GM19043 (cell line): Measurements from ENCODE around the gene RSPO4.
"Not testable (repeated sequence)": the region's sequence is repeated elsewhere in the genome, so short reads cannot be mapped to it uniquely, and the experiment has no call there.

Source experiments
- ATAC-seq: cut with Tn5 transposase; IDR thresholded peaks from one replicate; pipeline ENCODE4 v1.9.1; 2021; ENCODE audit warnings: low read depth; ENCODE audit not compliant: unreplicated experiment

RSPO4 gene

DNA sequence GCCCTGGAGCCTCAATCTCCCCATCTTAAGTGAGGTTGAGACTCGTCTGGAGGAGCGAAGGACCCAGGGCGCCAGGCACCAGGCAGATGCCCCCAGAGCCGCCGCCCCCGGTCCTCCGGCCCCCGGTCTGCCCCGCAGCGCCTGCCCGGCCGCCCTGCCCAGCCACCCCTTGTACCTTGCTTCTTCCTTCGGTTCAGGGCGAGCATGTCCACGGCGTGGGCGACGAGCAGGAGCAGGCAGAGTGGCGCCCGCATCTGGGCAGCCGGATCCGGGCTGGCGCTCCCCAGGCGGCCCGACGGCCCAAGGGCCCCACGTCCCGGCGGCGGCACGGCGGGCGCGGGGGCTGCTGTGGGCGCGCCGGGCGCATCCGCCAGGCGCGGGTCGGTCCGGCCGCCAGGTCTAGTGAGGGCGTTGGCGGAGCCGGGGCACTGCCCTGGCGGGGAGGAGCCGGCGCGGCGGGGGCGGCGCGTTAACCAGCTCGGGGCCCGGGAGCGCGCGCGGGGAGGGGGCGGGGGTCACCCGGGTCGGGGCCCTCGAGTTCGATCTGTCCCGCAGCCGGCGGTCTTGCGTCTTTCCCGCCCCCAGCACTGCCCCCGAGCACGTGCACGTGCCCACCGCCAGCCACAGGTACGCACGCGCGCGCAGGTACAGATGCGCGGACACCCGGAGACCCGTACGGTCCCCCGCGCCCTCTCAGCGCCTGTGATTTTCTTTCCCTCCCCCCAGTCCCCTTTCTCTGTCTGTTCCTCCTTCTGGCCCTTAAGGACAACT is at the start of gene RSPO4:
RSPO4 (minus strand) TSS at position 401 of the 771 bp plus-strand sequence; CDS start at position 254, 147 bp downstream.
- no peak for ATAC-seq

GRCh38 chr20:1050440-1050839 is 48.3 kb upstream of the RSPO4 start:
- ATAC-seq: no peak

GRCh38 chr20:1045860-1046418 is 43.8 kb upstream of the RSPO4 start:
- ATAC-seq: no peak

DNA sequence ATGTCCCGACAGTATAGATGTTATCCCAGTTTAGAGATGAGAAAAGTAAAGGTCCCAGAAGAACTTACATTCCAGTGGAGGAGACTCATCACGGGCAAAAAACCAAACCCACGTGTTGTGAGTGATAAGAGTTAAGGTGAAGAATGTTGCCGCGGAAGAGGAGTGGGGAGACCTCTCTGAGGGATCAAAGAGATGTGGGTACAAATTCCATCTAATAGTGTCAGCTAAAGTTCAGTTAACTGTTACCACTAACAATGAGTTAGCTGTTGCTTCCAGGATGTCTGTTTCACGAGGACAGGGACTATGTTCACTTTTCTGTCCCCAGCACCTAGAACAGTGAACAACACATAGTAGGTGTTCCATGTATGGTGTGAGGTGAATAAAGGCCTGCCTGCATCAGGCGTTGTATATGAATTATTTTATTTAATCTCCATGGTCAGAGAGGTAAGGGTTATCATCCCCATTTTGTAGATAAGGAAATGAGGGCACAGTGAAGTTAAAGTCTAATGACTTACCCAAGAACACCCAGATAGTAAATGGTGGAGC is 39.8 kb upstream of the RSPO4 start:
- ATAC-seq: no peak

DNA sequence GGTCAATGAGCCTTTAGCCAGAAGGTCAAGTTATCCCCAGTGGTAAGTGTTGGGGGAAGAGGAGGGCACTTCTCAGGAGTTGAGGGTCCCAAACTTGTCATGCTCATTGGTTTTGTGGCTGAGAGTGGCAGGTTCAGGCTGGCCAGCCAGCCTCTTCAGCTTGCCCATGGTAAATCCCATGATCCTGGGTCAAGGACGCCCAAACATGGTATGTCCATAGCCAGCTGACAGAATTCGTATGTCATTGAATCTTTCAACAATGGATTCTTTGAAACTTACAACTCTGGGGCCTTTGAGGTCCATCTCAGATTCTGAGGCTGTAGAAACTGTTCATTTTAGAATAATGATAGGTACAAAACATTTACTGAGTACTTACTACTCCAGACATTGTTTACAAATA is 36.1 kb upstream of the RSPO4 start:
- ATAC-seq: no peak

DNA sequence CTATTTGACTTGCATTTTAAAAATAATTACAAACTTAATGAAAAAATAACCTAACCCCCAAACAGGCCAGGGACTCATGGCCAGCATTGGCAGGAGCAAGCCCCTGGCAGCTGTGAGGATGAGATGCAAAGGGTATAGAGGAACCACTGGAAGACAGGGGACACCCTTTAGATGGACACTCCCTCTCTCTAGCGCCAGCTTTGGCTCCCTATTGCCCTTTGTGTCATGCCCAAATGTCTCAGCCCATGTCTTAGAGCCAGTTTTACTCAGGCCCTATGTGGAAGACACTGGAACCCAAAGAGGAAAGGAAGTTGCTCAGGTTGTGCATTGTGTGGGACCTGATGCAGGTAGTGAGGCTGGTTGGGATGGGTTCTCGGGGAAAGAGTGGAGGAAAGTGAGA is 34.9 kb upstream of the RSPO4 start:
- no peak for ATAC-seq

DNA sequence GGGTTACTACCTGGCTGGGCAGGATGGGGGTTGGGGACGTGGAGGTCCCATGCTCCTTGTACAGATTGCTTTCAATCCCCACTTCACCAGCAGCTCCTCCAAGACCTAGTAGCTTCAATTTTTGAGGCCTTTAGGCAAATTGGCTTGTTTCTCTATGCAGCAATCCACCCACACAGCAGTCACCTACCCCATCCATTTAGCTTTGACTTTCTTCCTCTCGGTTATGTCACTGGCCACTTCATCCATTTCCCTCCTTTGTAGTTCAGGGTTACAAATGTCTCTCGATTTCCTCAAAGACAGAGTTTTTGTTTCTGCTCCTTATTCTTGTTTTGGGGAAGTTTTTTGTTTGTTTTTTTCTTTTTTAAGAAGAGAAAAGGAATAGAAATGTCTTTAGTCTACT is 33.4 kb upstream of the RSPO4 start:
- ATAC-seq: no peak

- ATAC-seq: no peak
Measured at GRCh38 chr20:1034415-1034789, 32.3 kb upstream of the RSPO4 start.

- no peak for ATAC-seq
Measured at GRCh38 chr20:1033751-1034414, 31.8 kb upstream of the RSPO4 start.

- no peak for ATAC-seq
Measured at GRCh38 chr20:1029980-1030379, 27.9 kb upstream of the RSPO4 start.

- not testable (repeated sequence) for ATAC-seq
Measured at GRCh38 chr20:1026214-1026613, 24.1 kb upstream of the RSPO4 start.

DNA sequence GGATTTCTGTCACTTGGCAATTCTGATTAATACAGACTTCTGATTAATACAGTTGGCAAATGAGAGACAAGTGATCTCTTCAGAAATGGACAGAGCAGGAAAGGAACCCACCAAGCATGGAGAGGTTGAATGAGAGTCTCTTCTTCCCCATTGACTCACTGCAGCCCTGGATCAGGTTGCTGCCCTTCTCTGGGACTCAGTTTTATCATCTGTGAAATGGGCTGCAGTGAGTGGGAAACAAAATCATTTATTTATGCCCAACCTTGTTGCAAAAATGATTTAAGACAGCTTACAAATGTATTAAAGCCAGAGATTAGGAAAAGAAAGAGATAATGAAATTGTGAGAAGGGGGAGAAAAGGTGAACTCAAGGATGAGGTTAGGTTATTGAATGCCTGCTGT is 20.8 kb upstream of the RSPO4 start:
- ATAC-seq: no peak

GRCh38 chr20:1020614-1021013 is 18.5 kb upstream of the RSPO4 start:
- no peak for ATAC-seq

GRCh38 chr20:1019344-1019743 is 17.2 kb upstream of the RSPO4 start:
- ATAC-seq: no peak

GRCh38 chr20:1017677-1018076 is 15.6 kb upstream of the RSPO4 start:
- no peak for ATAC-seq

GRCh38 chr20:1015181-1015580 is 13.1 kb upstream of the RSPO4 start:
- ATAC-seq: no peak

DNA sequence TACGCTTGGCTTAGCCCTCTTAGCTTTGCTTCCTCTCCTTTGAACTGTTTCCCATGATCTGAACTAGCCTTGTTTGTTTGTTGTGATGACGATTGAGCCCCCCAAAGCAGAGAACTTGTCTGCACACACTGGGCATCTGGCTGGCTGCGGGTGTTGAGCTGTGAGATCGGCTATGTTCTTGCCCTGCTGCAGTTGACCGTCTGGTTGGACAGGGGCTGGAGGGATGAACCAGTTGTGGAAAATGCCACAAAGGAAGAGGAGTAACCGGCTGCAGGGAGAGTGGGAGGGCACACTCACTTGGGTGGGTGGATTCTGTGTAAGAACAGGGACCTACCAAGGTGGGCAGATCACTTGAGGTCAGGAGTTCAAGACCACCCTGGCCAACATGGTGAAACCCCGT is 12.4 kb upstream of the RSPO4 start:
- no peak for ATAC-seq

- ATAC-seq: no peak
Measured at GRCh38 chr20:1013566-1014340, 11.6 kb upstream of the RSPO4 start.

- ATAC-seq: no peak
Measured at GRCh38 chr20:1012359-1013168, 10.5 kb upstream of the RSPO4 start.

DNA sequence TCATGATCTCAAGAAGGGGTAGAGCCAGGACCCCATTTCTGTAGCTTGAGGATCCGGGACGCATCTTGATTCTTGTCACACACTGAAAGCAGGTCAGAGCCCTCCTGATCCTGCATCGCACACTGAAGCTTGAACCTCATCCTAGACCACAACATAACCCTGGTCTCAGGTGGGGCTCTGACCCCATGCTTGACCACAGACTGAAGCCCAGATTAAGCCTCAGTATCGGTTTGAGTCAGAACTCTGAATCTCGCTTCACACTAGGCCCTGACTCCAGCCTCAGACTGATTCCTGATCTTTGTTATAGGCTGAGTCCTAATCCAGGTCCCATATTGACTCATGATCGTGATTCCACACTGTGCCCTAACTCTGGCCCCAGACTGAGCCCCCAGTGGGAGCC is 8.5 kb upstream of the RSPO4 start:
- peak; percentile 53 for ATAC-seq
